Kasumi-1 (cell line): Measurements from ENCODE around the gene PRDM1.
A peak's percentile ranks its signal among the peaks of the same experiment; 100 is the strongest.

Experiments used
- DNase-seq, 2 experiments: peaks; one replicate each; lab custom pipeline; 2025; lab: John Stamatoyannopoulos, UW

The PRDM1 gene

GRCh38 chr6:106116125-106116832, 30.1 kb downstream of the PRDM1 start:
- DNase-seq: no peak

GRCh38 chr6:106117579-106117978, 31.4 kb downstream of the PRDM1 start:
- peak; percentile 89 to 91 for DNase-seq

- no peak for DNase-seq
Observed at GRCh38 chr6:106118835-106119431, 32.8 kb downstream of the PRDM1 start.

- DNase-seq: no peak
Observed at GRCh38 chr6:106119546-106119945, 33.4 kb downstream of the PRDM1 start.

- DNase-seq: no peak
Observed at GRCh38 chr6:106120006-106120405, 33.9 kb downstream of the PRDM1 start.

GRCh38 chr6:106120406-106120805, 34.3 kb downstream of the PRDM1 start:
- no peak for DNase-seq

- DNase-seq: no peak
Observed at GRCh38 chr6:106122306-106122918, 36.3 kb downstream of the PRDM1 start.

GRCh38 chr6:106122938-106123656, 37.0 kb downstream of the PRDM1 start:
- no peak for DNase-seq

GRCh38 chr6:106124015-106124414, 37.9 kb downstream of the PRDM1 start:
- peak in 1 of 2 experiments; percentile 45 for DNase-seq

GRCh38 chr6:106124437-106125430, 38.6 kb downstream of the PRDM1 start:
- DNase-seq: peak; percentile 17 to 18

- no peak for DNase-seq
Observed at GRCh38 chr6:106125925-106126435, 39.8 kb downstream of the PRDM1 start.

GRCh38 chr6:106126482-106126881, 40.3 kb downstream of the PRDM1 start:
- DNase-seq: no peak

GRCh38 chr6:106128981-106129781, 43.0 kb downstream of the PRDM1 start:
- DNase-seq: no peak

GRCh38 chr6:106132153-106132698, 46.1 kb downstream of the PRDM1 start:
- DNase-seq: no peak

GRCh38 chr6:106133040-106133439, 46.9 kb downstream of the PRDM1 start:
- no peak for DNase-seq

- DNase-seq: no peak
Observed at GRCh38 chr6:106134087-106134770, 48.1 kb downstream of the PRDM1 start.

- DNase-seq: no peak
Observed at GRCh38 chr6:106134906-106135634, 48.9 kb downstream of the PRDM1 start.

GRCh38 chr6:106135911-106136571, 49.9 kb downstream of the PRDM1 start:
- no peak for DNase-seq
